Glutamatergic neuron (in vitro differentiated cells): Measurements from ENCODE around the gene EIF5A2. TPM values are rescaled to one million over a fixed set of nuclear protein-coding genes. Genes with fewer than 3 reads are reported as not detected.
"Not testable (repeated sequence)": the region's sequence is repeated elsewhere in the genome, so short reads cannot be mapped to it uniquely, and the experiment has no call there.

Experiments
- DNase-seq: peaks from one replicate; pipeline ENCODE4 v3.0.0; 2022
- H3K27ac Mint-ChIP-seq: one replicate; pipeline ENCODE4 v1.8.0; 2020; ENCODE audit warnings: mild to moderate bottlenecking, mixed read lengths, inconsistent platforms; ENCODE audit not compliant: unreplicated experiment
- H3K27me3 Mint-ChIP-seq: one replicate; pipeline ENCODE4 v1.8.0; 2020; ENCODE audit warnings: mild to moderate bottlenecking, moderate library complexity, mixed read lengths, inconsistent platforms; ENCODE audit not compliant: unreplicated experiment
- H3K36me3 Mint-ChIP-seq: one replicate; pipeline ENCODE4 v1.8.0; 2020; ENCODE audit warnings: mild to moderate bottlenecking, mixed read lengths, inconsistent platforms; ENCODE audit not compliant: unreplicated experiment
- H3K4me1 Mint-ChIP-seq: one replicate; pipeline ENCODE4 v1.8.0; 2020; ENCODE audit warnings: mild to moderate bottlenecking, low read depth, mixed read lengths, inconsistent platforms; ENCODE audit not compliant: unreplicated experiment
- H3K4me3 Mint-ChIP-seq: one replicate; pipeline ENCODE4 v1.8.0; 2020; ENCODE audit warnings: mild to moderate bottlenecking, mixed read lengths, inconsistent platforms; ENCODE audit not compliant: unreplicated experiment
- H3K9me3 Mint-ChIP-seq: one replicate; pipeline ENCODE4 v1.8.0; 2020; ENCODE audit warnings: mild to moderate bottlenecking, moderate library complexity, mixed read lengths, inconsistent platforms; ENCODE audit not compliant: unreplicated experiment
- total RNA-seq: library from RNA; stranded (reverse); fragmentation: NEBNext Ultra II Directional; extraction: Animal tissue kit (Norgen Biotek cat#: 25700); gene quantifications from one replicate; pipeline ENCODE4 v1.2.1, GENCODE V29; 2021; ENCODE audit not compliant: unreplicated experiment
- TF ChIP-seq, protein P1 (sequence below): fragments of 200-600 bp; sonication (generic); IDR thresholded peaks from one replicate; pipeline ENCODE4 v1.5.0; 2021; ENCODE audit not compliant: partially characterized antibody, unreplicated experiment

The EIF5A2 gene
- total RNA-seq, 1 donor from 2014 or later = 10.2 TPM

DNA sequence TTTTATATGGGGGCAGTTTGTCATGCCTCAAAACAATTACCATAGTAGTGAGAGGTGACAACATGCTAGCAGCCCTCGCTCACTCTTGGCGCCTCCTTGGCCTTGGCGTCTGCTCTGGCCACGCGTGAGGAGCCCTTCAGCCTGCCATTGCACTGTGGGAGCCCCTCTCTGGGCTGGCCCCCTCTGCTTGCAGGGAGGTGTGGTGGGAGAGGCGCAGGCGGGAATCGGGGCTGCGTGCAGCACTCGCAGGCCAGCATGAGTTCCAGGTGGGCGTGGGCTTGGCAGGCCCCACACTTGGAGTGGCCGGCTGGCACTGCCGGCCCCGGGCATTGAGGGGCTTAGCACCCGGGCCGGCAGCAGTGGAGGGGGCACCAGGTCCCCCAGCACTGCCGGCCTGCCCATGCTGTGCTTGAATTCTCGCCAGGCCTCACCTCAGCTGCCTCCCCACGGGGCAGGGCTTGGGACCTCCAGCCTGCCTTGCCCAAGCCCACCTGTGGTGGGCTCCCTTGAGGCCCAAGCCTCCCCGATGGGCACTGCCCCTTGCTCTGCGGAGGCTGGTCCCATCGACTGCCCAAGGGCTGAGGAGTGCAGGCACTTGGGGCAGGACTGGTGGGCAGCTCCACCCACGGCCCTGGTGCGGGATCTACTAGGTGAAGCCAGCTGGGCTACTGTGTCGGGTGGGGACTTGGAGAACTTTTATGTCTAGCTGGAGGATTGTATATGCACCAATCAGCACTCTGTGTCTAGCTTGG lies 38.8 kb upstream of the EIF5A2 start:
- DNase-seq = no peak
- Mint-ChIP-seq H3K4me1 (peaks cover 7% of the 10 kb centered on the region), H3K9me3 (peaks cover 1% of the 10 kb centered on the region), H3K27me3 (no peaks in the 10 kb centered on the region), H3K4me3 (no peak overlapping the region), H3K27ac (no peak overlapping the region), H3K36me3 (no peaks in the 10 kb centered on the region)
- TF ChIP-seq, protein P1, sequence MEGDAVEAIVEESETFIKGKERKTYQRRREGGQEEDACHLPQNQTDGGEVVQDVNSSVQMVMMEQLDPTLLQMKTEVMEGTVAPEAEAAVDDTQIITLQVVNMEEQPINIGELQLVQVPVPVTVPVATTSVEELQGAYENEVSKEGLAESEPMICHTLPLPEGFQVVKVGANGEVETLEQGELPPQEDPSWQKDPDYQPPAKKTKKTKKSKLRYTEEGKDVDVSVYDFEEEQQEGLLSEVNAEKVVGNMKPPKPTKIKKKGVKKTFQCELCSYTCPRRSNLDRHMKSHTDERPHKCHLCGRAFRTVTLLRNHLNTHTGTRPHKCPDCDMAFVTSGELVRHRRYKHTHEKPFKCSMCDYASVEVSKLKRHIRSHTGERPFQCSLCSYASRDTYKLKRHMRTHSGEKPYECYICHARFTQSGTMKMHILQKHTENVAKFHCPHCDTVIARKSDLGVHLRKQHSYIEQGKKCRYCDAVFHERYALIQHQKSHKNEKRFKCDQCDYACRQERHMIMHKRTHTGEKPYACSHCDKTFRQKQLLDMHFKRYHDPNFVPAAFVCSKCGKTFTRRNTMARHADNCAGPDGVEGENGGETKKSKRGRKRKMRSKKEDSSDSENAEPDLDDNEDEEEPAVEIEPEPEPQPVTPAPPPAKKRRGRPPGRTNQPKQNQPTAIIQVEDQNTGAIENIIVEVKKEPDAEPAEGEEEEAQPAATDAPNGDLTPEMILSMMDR = no peak

DNA sequence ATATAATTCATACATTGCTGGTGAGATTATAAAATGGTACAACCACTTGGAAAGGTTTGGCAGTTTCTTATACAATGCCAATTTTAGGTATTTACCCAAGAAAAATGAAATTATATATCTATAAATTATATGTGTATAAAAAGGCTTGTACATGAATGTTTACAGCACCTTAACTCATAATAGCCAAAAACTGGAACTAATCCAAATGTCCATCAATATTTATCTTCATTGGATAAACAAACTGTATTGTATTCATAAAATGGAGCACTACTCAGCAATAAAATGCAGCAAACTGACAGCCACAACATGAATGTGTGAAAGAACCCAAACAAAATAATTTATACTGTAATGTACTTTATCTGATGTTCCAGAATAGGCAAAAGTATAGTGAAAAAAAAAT lies 33.6 kb upstream of the EIF5A2 start:
- Mint-ChIP-seq H3K27me3 (no peaks in the 10 kb centered on the region), H3K4me1 (peaks cover 1% of the 10 kb centered on the region), H3K9me3 (peaks cover 4% of the 10 kb centered on the region), H3K27ac (no peak overlapping the region), H3K4me3 (no peak overlapping the region), H3K36me3 (peaks cover 9% of the 10 kb centered on the region)
- DNase-seq = no peak
- TF ChIP-seq, protein P1 = no peak

DNA sequence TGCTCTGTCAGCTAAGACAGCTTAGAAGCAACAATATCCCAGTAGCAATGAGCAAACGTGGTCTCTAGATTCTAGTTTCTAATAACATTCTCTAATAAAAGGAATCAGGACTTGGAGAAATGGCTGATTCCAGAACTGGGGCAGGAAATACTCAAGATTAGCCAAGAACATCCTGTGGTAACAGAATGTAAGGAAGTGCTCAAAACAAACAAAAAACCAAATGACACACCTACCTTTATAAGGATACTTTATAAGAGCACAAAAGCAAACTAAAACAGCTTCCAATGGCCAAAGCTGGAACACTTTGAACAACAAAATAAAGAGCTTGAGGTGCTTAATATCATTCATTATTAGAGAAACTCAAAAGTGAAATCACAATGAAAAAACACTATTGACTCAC lies 33.1 kb upstream of the EIF5A2 start:
- H3K27ac Mint-ChIP-seq = no peak overlapping the region
- H3K4me1 Mint-ChIP-seq = peaks cover 1% of the 10 kb centered on the region
- H3K9me3 Mint-ChIP-seq = peaks cover 4% of the 10 kb centered on the region
- H3K27me3 Mint-ChIP-seq = no peaks in the 10 kb centered on the region
- TF ChIP-seq, protein P1 = no peak
- H3K4me3 Mint-ChIP-seq = no peak overlapping the region
- H3K36me3 Mint-ChIP-seq = peaks cover 9% of the 10 kb centered on the region
- DNase-seq = no peak

DNA sequence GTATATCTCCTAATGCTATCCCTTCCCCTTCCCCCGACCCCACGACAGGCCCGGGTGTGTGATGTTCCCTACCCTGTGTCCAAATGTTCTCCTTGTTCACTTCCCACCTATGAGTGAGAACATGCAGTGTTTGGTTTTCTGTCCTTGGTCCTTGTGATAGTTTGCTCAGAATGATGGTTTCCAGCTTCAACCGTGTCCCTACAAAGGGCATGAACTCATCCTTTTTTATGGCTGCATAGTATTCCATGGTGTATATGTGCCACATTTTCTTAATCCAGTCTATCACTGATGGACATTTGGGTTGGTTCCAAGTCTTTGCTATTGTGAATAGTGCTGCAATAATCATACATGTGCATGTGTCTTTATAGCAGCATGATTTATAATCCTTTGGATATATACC lies 24.6 kb upstream of the EIF5A2 start:
- not testable (repeated sequence) for H3K27ac Mint-ChIP-seq, H3K36me3 Mint-ChIP-seq, H3K9me3 Mint-ChIP-seq, H3K4me3 Mint-ChIP-seq, H3K4me1 Mint-ChIP-seq, DNase-seq, H3K27me3 Mint-ChIP-seq

DNA sequence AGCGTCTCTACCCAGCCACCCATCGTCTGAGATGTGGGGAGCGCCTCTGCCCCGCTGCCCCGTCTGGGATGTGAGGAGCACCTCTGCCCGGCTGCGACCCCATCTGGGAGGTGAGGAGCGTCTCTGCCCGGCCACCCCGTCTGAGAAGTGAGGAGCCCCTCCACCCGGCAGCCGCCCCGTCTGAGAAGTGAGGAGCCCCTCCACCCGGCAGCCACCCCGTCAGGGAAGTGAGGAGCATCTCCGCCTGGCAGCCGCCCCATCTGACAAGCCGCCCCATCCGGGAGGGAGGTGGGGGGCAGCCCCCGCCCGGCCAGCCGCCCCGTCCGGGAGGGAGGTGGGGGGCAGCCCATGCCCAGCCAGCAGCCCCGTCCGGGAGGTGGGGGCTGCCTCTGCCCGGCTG lies 15.1 kb upstream of the EIF5A2 start:
- not testable (repeated sequence) for H3K4me1 Mint-ChIP-seq, H3K9me3 Mint-ChIP-seq, H3K27me3 Mint-ChIP-seq, DNase-seq, H3K4me3 Mint-ChIP-seq, H3K27ac Mint-ChIP-seq
- peaks cover 20% of the 10 kb centered on the region for H3K36me3 Mint-ChIP-seq

DNA sequence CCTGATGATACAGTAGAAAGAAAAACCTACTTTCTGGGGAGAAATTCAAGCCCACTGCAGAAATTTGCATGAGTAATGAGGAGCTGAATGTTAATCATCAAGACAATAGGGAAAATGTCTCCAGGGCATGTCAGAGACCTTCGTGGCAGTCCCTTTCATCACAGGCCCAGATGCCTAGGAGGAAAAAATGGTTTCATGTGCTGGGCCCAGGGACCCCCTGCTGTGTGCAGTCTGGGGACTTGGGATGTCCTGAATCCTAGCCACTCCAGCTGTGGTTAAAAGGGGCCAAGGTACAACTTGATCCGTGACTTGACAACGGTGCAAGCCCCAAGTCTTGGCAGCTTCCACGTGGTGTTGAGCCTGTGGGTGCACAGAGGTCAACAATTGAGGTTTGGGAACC lies 10.3 kb upstream of the EIF5A2 start:
- Mint-ChIP-seq H3K36me3 (peaks cover 29% of the 10 kb centered on the region), H3K9me3 (peaks cover 6% of the 10 kb centered on the region), H3K4me3 (no peak overlapping the region), H3K27ac (no peak overlapping the region), H3K4me1 (no peaks in the 10 kb centered on the region), H3K27me3 (no peaks in the 10 kb centered on the region)
- DNase-seq = no peak
- TF ChIP-seq, protein P1 = no peak
